Measurements from ENCODE around the gene CCDC107. TPM values are rescaled to one million over a fixed set of nuclear protein-coding genes. Genes with fewer than 3 reads are reported as not detected.

Gene CCDC107
- total and polyA plus RNA-seq, 2 donors: 25.6 to 43.2 TPM

- H3K9me3 ChIP-seq (ENCODE audit: control insufficient read depth in 2 of 2, insufficient read depth in 1 of 2, low read length in 1 of 2): no peaks in the 10 kb centered on the region
- no peak for DNase-seq (ENCODE audit: low read depth in 6 of 9, low spot score in 9 of 9)
- H3K4me3 ChIP-seq (ENCODE audit: low read length in 2 of 2): no peak overlapping the region
- WGBS: 98% methylated on average over 10 of the region's 10 CpGs
- no peaks in the 10 kb centered on the region for H3K27me3 ChIP-seq (ENCODE audit: control insufficient read depth in 2 of 2, insufficient read depth in 1 of 2, low read length in 1 of 2)
- peaks cover 0 to 2% of the 10 kb centered on the region in 2 donors for H3K36me3 ChIP-seq (ENCODE audit: control insufficient read depth in 2 of 2, insufficient read depth in 2 of 2, low read length in 1 of 2)
- peaks cover 0 to 17% of the 10 kb centered on the region in 2 donors for H3K4me1 ChIP-seq (ENCODE audit: control insufficient read depth in 2 of 2, insufficient read depth in 2 of 2, low read length in 2 of 2)
- no peak overlapping the region for H3K27ac ChIP-seq (ENCODE audit: low read depth in 1 of 2, low read length in 1 of 2)
Measured at GRCh38 chr9:35682520-35683315, 24.6 kb downstream of the CCDC107 start.

DNA sequence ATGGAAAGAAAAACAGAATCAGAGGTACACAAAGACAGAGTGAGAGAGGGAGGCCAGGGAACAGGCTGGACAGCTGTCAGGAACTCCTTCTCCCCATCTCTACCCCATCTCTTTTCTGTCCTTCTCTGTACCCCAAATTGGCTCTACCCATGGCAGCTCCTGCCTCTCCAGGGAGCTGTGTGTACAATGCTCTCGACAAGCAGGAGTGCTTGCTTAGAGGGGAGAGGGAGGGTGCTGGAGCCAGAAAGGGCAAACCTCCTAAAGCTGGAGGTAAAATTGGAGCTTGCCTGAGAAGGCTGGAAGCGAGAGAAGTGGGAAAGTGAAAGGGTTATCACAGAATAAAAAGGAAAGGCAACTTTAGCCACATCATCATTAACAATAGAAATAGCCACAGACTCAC is 25.2 kb downstream of the CCDC107 start:
- Histone ChIP-seq H3K36me3 (ENCODE audit: control insufficient read depth in 2 of 2, insufficient read depth in 2 of 2, low read length in 1 of 2) (peaks cover 0 to 2% of the 10 kb centered on the region in 2 donors), H3K9me3 (ENCODE audit: control insufficient read depth in 2 of 2, insufficient read depth in 1 of 2, low read length in 1 of 2) (no peaks in the 10 kb centered on the region), H3K27me3 (ENCODE audit: control insufficient read depth in 2 of 2, insufficient read depth in 1 of 2, low read length in 1 of 2) (peaks cover 0 to 1% of the 10 kb centered on the region in 2 donors), H3K27ac (ENCODE audit: low read depth in 1 of 2, low read length in 1 of 2) (no peak overlapping the region), H3K4me1 (ENCODE audit: control insufficient read depth in 2 of 2, insufficient read depth in 2 of 2, low read length in 2 of 2) (peaks cover 0 to 23% of the 10 kb centered on the region in 2 donors), H3K4me3 (ENCODE audit: low read length in 2 of 2) (no peak overlapping the region)
- WGBS: 92% methylated on average over 2 of the region's 2 CpGs
- DNase-seq (ENCODE audit: low read depth in 6 of 9, low spot score in 9 of 9): no peak

DNA sequence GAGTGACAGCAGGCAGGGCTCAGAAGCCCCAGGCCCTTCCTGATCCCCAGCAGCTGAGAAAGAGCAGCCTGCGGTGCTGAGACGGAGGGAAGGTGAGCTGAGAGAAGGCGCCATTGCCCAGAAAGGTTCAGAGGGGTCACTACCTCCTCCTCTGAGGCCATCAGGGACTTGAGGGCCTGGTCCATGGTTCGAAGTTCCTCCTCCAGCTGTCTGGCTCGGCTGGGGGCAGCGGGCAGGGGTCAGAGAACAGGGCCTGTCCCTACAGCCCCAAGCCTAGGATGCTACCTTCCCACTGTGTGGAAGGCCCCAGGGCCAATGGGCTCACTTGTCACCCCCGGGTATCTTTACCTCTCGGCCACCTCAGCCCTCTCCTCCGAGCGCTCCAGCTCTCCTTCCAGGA is 26.8 kb downstream of the CCDC107 start:
- DNase-seq (ENCODE audit: low read depth in 6 of 9, low spot score in 9 of 9): no peak
- peaks cover 0 to 2% of the 10 kb centered on the region in 2 donors for H3K36me3 ChIP-seq (ENCODE audit: control insufficient read depth in 2 of 2, insufficient read depth in 2 of 2, low read length in 1 of 2)
- WGBS: 98% methylated on average over 10 of the region's 10 CpGs
- peaks cover 0 to 15% of the 10 kb centered on the region in 2 donors for H3K27me3 ChIP-seq (ENCODE audit: control insufficient read depth in 2 of 2, insufficient read depth in 1 of 2, low read length in 1 of 2)
- peaks cover 0 to 38% of the 10 kb centered on the region in 2 donors for H3K4me1 ChIP-seq (ENCODE audit: control insufficient read depth in 2 of 2, insufficient read depth in 2 of 2, low read length in 2 of 2)
- no peak overlapping the region for H3K27ac ChIP-seq (ENCODE audit: low read depth in 1 of 2, low read length in 1 of 2)
- H3K4me3 ChIP-seq (ENCODE audit: low read length in 2 of 2): no peak overlapping the region
- H3K9me3 ChIP-seq (ENCODE audit: control insufficient read depth in 2 of 2, insufficient read depth in 1 of 2, low read length in 1 of 2): no peaks in the 10 kb centered on the region

DNA sequence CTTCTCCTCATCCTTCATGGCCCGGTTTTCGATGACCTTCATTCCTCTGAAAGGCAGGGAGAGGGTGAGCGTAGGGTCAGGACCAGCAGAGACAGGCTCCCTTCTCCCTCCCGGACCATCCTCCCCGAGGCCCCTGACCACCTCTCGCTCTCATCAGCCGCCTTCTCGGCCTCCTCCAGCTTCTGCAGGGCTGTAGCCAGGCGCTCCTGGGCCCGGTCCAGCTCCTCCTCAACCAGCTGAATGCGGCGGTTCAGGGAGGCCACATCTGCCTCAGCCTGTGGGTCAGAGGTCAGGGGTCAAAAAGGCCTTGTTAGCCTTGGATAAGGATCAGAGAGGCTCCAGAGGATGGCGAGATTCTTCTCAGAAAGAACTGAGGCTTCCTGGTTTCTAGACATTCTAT is 27.4 kb downstream of the CCDC107 start:
- peaks cover 0 to 43% of the 10 kb centered on the region in 2 donors for H3K4me1 ChIP-seq (ENCODE audit: control insufficient read depth in 2 of 2, insufficient read depth in 2 of 2, low read length in 2 of 2)
- no peak overlapping the region for H3K4me3 ChIP-seq (ENCODE audit: low read length in 2 of 2)
- no peak overlapping the region for H3K27ac ChIP-seq (ENCODE audit: low read depth in 1 of 2, low read length in 1 of 2)
- peaks cover 0 to 2% of the 10 kb centered on the region in 2 donors for H3K36me3 ChIP-seq (ENCODE audit: control insufficient read depth in 2 of 2, insufficient read depth in 2 of 2, low read length in 1 of 2)
- DNase-seq (ENCODE audit: low read depth in 6 of 9, low spot score in 9 of 9): no peak
- 97% methylated on average over 13 of the region's 13 CpGs for WGBS
- H3K9me3 ChIP-seq (ENCODE audit: control insufficient read depth in 2 of 2, insufficient read depth in 1 of 2, low read length in 1 of 2): no peaks in the 10 kb centered on the region
- peaks cover 0 to 21% of the 10 kb centered on the region in 2 donors for H3K27me3 ChIP-seq (ENCODE audit: control insufficient read depth in 2 of 2, insufficient read depth in 1 of 2, low read length in 1 of 2)

DNA sequence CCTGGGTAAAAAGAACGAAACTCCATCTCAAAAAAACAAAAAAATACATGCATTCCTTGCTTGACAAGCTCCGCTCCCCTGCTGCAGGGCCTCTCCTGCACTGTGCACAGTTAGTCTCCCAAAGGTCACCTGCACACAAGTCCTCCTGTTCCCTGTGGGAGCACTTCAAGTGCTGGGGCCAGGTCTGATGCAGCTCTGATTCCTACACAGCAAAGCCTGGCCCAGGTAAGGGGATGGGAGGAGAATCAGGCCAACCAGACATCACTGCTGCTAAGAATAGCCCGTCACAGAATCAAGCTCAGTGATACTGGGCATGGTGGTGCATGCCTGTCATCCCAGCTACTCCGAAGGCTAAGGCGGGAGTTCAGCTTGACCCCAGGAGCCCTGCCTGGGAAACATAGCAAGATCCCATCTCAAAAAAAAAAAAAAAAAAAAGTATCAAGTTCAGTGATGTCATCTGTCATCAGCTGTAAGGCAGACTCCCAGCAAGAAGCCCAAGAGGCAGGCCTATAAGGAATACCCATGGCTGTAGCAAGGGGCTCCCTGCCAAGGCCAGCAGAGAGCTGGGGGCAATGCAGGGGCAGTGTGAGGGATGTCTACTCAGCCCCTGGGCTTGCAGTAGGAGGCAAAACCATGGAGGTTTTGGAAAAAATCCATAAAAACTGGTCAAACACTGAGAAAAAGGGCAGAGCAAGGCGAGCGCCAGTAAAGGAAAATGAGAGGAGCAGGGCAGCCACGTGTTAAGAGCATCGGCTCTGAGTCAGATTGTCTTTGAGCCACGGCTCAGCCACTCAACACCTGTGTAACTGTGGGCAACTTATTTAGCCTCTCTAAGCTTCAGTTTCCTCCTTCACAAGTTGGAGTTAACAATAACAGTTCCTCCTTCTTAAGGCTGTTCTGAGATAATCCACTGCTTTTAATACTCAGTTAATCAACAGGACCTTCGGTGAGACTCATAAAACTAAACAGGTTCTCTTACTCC is 28.4 kb downstream of the CCDC107 start:
- Histone ChIP-seq H3K27me3 (ENCODE audit: control insufficient read depth in 2 of 2, insufficient read depth in 1 of 2, low read length in 1 of 2) (peaks cover 0 to 29% of the 10 kb centered on the region in 2 donors), H3K4me1 (ENCODE audit: control insufficient read depth in 2 of 2, insufficient read depth in 2 of 2, low read length in 2 of 2) (peaks cover 2 to 51% of the 10 kb centered on the region in 2 donors), H3K4me3 (ENCODE audit: low read length in 2 of 2) (no peak overlapping the region), H3K27ac (ENCODE audit: low read depth in 1 of 2, low read length in 1 of 2) (peak overlapping the region in 1 of 2 donors; percentile 87), H3K9me3 (ENCODE audit: control insufficient read depth in 2 of 2, insufficient read depth in 1 of 2, low read length in 1 of 2) (no peaks in the 10 kb centered on the region), H3K36me3 (ENCODE audit: control insufficient read depth in 2 of 2, insufficient read depth in 2 of 2, low read length in 1 of 2) (peaks cover 0 to 2% of the 10 kb centered on the region in 2 donors)
- WGBS: 94% methylated on average over 11 of the region's 11 CpGs
- DNase-seq (ENCODE audit: low read depth in 6 of 9, low spot score in 9 of 9): no peak

DNA sequence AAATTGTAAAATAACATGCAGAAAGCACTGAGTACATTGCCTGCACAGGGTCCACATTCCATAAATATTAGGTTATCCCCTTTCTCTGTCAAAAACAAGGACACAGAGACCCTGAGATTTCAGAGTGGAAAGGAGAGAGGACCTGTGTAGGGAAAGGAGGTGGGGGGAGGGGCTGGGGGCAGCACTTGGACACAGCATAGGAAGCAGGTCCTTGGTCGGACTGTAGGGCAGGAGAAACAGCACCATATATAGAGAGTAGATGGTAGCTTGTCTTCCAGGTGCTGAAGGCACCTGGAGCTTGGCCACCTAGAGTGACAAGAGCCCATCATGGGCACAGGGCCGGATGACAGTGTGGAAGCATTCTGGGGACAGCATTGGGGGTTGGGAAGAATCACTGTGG is 29.2 kb downstream of the CCDC107 start:
- WGBS: 93% methylated on average over 2 of the region's 2 CpGs
- H3K27me3 ChIP-seq (ENCODE audit: control insufficient read depth in 2 of 2, insufficient read depth in 1 of 2, low read length in 1 of 2): peaks cover 0 to 29% of the 10 kb centered on the region in 2 donors

DNA sequence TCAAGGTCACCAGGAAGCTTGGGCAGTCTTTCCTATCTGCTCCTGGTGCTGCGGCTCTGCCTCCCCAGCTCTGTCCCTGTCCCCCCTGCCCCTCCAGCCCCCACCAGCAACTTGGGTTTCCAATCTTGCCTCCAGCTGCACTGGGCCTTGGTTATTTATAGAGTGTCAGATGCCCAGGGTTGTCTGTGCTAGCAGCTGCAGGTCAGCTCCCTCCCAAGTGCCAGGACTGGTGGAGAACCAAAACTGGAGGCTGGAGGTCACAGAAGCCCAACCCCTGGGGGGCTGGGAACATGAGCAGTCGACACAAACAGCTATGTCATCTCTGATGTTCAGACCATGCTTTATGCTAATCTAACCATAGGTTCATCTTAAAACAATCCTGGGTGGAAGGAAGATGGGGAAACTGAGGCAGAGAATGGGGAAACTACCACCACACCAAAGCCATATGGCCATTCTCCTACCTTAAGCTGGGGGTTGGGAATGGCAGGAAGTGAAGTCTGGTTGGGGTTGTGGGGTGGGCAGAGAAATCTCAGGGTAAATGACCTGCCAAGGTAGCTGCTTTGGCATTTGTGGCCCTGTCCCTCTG is 30.0 kb downstream of the CCDC107 start:
- DNase-seq (ENCODE audit: low read depth in 6 of 9, low spot score in 9 of 9): no peak
- peaks cover 0 to 29% of the 10 kb centered on the region in 2 donors for H3K27me3 ChIP-seq (ENCODE audit: control insufficient read depth in 2 of 2, insufficient read depth in 1 of 2, low read length in 1 of 2)
- H3K27ac ChIP-seq (ENCODE audit: low read depth in 1 of 2, low read length in 1 of 2): no peak overlapping the region
- peaks cover 0 to 2% of the 10 kb centered on the region in 2 donors for H3K36me3 ChIP-seq (ENCODE audit: control insufficient read depth in 2 of 2, insufficient read depth in 2 of 2, low read length in 1 of 2)
- WGBS: 96% methylated on average over 2 of the region's 2 CpGs
- H3K4me1 ChIP-seq (ENCODE audit: control insufficient read depth in 2 of 2, insufficient read depth in 2 of 2, low read length in 2 of 2): peaks cover 2 to 52% of the 10 kb centered on the region in 2 donors
- H3K9me3 ChIP-seq (ENCODE audit: control insufficient read depth in 2 of 2, insufficient read depth in 1 of 2, low read length in 1 of 2): no peaks in the 10 kb centered on the region
- H3K4me3 ChIP-seq (ENCODE audit: low read length in 2 of 2): no peak overlapping the region

More for the DNA sequence above, 29.2 kb downstream of the CCDC107 start:
- Histone ChIP-seq H3K4me1 (ENCODE audit: control insufficient read depth in 2 of 2, insufficient read depth in 2 of 2, low read length in 2 of 2) (peaks cover 2 to 52% of the 10 kb centered on the region in 2 donors), H3K36me3 (ENCODE audit: control insufficient read depth in 2 of 2, insufficient read depth in 2 of 2, low read length in 1 of 2) (peaks cover 0 to 2% of the 10 kb centered on the region in 2 donors), H3K27ac (ENCODE audit: low read depth in 1 of 2, low read length in 1 of 2) (peak overlapping the region in 1 of 2 donors; percentile 87), H3K9me3 (ENCODE audit: control insufficient read depth in 2 of 2, insufficient read depth in 1 of 2, low read length in 1 of 2) (no peaks in the 10 kb centered on the region), H3K4me3 (ENCODE audit: low read length in 2 of 2) (no peak overlapping the region)
- no peak for DNase-seq (ENCODE audit: low read depth in 6 of 9, low spot score in 9 of 9)

DNA sequence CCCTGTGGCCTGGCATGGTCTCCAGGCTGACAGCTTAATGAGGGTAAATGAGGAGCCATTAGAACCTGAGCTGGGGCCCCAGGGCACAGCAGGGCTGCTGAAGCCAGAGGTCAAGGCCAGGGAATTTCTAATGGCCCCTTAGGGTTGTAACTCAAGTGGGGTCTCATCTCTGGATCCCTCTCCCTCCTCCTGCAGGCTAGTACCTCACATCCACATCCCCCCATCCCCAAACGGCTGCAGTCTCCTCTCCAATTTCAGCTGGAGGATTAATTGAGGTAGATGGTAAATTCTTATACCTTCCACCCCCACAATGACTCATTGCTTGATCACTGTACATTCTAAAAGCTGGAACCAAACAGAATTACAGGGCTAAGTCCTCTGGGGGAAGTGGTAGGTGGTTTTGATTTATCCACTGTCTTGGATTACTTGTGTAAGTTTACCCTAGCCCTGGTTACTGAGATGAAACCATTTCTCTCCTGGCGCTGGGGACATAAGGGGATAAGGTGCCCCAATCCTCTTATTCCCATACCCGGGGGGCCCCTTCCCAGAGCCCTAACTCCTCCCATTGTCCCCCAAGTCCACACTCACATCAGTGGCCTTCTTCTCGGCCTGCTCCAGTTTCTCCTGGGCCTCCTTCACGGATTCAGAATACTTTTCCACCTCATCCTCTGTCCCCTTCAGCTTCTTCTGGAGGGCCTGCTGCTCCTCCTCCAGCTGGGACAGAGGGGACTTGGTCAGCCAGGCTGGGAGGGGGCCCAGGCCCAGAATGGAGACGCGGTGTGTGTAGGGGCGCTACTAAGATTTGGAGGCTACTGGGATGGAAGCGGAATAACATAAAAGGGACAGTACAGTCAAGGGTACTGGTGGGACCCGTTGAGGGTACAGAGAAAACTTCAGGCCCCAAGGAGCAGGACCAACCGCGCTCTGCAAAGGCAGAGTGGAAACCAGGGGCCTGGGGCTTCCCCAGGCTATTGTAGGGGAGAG is 30.8 kb downstream of the CCDC107 start:
- Histone ChIP-seq H3K9me3 (ENCODE audit: control insufficient read depth in 2 of 2, insufficient read depth in 1 of 2, low read length in 1 of 2) (no peaks in the 10 kb centered on the region), H3K4me3 (ENCODE audit: low read length in 2 of 2) (peak overlapping the region in 1 of 2 donors; percentile 10), H3K4me1 (ENCODE audit: control insufficient read depth in 2 of 2, insufficient read depth in 2 of 2, low read length in 2 of 2) (peaks cover 2 to 52% of the 10 kb centered on the region in 2 donors), H3K27ac (ENCODE audit: low read depth in 1 of 2, low read length in 1 of 2) (peak overlapping the region in 1 of 2 donors; percentile 11), H3K27me3 (ENCODE audit: control insufficient read depth in 2 of 2, insufficient read depth in 1 of 2, low read length in 1 of 2) (peaks cover 0 to 29% of the 10 kb centered on the region in 2 donors), H3K36me3 (ENCODE audit: control insufficient read depth in 2 of 2, insufficient read depth in 2 of 2, low read length in 1 of 2) (peaks cover 0 to 2% of the 10 kb centered on the region in 2 donors)
- 94% methylated on average over 12 of the region's 12 CpGs for WGBS
- no peak for DNase-seq (ENCODE audit: low read depth in 6 of 9, low spot score in 9 of 9)

Data from thymus (tissue), 11 donors.